ENCODE results near the gene NFASC. TPM values are rescaled to one million over a fixed set of nuclear protein-coding genes. Genes with fewer than 3 reads are reported as not detected.

NFASC gene
- total and polyA plus RNA-seq, 2 experiments from 2014 or later, result 0.75 to 2.2 TPM

DNA sequence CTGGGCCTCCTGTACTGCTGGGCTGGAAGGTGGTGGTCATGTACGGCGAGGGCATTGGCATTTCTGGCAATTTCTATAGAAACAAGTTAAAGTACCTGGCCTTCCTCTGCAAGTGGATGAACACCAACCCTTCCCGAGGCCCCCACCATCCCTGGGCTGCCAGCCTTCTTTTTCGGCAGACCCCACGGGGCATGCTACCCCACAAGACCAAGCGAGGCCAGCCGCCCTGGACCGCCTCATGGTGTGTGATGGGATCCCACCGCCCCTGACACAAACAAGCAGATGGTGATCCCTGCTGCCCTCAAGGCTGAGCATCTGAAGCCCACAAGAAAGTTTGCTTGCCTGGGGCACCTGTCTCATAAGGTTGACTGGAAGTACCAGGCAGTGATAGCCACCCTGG lies 76.0 kb downstream of the NFASC start:
- Histone ChIP-seq H3K9me2 (replicated peaks; ENCODE audit: insufficient read depth) (no peaks in the 10 kb centered on the region), H3K4me1 (ENCODE audit: insufficient read depth) (no peaks in the 10 kb centered on the region), H3K9me3 (ENCODE audit: low read depth) (no peaks in the 10 kb centered on the region), H3K4me3 (no peak overlapping the region), H4K20me1 (ENCODE audit: insufficient read depth, poor library complexity, severe bottlenecking) (no peaks in the 10 kb centered on the region), H3K36me3 (replicated peaks; ENCODE audit: insufficient read depth, low read depth) (no peaks in the 10 kb centered on the region), H2AFZ (no peak overlapping the region), H3K4me2 (no peak overlapping the region), H3K27me3 (peaks cover 29% of the 10 kb centered on the region), H3K27ac (no peak overlapping the region), H3K79me2 (no peaks in the 10 kb centered on the region)
- TF ChIP-seq, protein P1, sequence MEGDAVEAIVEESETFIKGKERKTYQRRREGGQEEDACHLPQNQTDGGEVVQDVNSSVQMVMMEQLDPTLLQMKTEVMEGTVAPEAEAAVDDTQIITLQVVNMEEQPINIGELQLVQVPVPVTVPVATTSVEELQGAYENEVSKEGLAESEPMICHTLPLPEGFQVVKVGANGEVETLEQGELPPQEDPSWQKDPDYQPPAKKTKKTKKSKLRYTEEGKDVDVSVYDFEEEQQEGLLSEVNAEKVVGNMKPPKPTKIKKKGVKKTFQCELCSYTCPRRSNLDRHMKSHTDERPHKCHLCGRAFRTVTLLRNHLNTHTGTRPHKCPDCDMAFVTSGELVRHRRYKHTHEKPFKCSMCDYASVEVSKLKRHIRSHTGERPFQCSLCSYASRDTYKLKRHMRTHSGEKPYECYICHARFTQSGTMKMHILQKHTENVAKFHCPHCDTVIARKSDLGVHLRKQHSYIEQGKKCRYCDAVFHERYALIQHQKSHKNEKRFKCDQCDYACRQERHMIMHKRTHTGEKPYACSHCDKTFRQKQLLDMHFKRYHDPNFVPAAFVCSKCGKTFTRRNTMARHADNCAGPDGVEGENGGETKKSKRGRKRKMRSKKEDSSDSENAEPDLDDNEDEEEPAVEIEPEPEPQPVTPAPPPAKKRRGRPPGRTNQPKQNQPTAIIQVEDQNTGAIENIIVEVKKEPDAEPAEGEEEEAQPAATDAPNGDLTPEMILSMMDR (IDR thresholded peaks at IDR 0.05; ENCODE audit: poor library complexity), result no peak
- TF ChIP-seq EZH2phosphoT487 (IDR thresholded peaks at IDR 0.05; ENCODE audit: low read depth, severe bottlenecking, unreplicated experiment) (no peak), EZH2 (IDR thresholded peaks at IDR 0.05; ENCODE audit: borderline replicate concordance) (no peak)
- DNase-seq (ENCODE audit: low spot score), result no peak
- over 99% methylated on average over 9 of the region's 9 CpGs for WGBS (ENCODE audit: low lambda C conversion rate, missing lambda C conversion rate)

DNA sequence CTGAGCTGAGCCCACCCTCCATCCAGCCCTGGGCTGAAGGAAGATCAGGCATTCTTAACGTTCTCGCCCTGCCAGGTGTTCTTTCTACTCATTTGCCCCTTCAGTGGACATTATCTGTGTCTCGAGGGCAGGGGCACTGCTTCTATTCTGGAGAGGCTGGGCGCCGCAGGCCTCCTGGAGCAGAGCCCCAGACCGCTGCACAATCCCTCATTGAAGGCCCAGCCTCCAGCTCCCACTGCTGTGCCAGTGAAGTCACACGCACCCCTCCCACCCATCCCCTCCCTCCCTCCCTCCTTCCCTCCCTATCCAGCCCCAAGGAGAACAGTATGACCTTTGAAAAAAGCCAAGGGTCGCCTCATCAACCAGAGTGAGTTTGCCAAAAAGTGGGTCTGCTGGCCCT lies 76.7 kb downstream of the NFASC start:
- Histone ChIP-seq H2AFZ (no peak overlapping the region), H3K9me3 (ENCODE audit: low read depth) (no peaks in the 10 kb centered on the region), H3K79me2 (no peaks in the 10 kb centered on the region), H3K27ac (no peak overlapping the region), H3K9me2 (replicated peaks; ENCODE audit: insufficient read depth) (no peaks in the 10 kb centered on the region), H4K20me1 (ENCODE audit: insufficient read depth, poor library complexity, severe bottlenecking) (no peaks in the 10 kb centered on the region), H3K4me2 (no peak overlapping the region), H3K4me3 (no peak overlapping the region), H3K36me3 (replicated peaks; ENCODE audit: insufficient read depth, low read depth) (no peaks in the 10 kb centered on the region), H3K4me1 (ENCODE audit: insufficient read depth) (no peaks in the 10 kb centered on the region), H3K27me3 (peaks cover 29% of the 10 kb centered on the region)
- no peak for DNase-seq (ENCODE audit: low spot score)
- WGBS (ENCODE audit: low lambda C conversion rate, missing lambda C conversion rate), result 88% methylated on average over 7 of the region's 8 CpGs
- TF ChIP-seq EZH2phosphoT487 (IDR thresholded peaks at IDR 0.05; ENCODE audit: low read depth, severe bottlenecking, unreplicated experiment), result no peak
- TF ChIP-seq EZH2 (IDR thresholded peaks at IDR 0.05; ENCODE audit: borderline replicate concordance), result no peak
- TF ChIP-seq, protein P1 (IDR thresholded peaks at IDR 0.05; ENCODE audit: poor library complexity), result no peak

DNA sequence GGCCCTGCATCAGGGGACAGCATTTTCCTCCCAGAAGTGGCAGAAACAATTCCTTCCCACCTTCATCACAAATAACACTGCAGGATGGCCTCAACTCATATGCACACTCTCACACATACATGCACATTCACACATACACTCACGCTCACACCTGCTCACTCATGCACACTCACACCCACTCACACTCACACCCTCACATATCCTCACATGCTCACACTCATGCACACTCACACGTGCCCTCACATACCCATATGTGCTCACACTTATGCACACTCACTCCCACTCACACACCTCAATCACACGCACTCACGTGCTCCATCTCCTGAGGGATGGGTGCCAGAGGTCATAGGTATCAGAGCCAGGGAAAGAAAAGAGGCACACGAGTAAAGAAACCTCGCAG lies 77.1 kb downstream of the NFASC start:
- Histone ChIP-seq H3K36me3 (replicated peaks; ENCODE audit: insufficient read depth, low read depth) (no peaks in the 10 kb centered on the region), H4K20me1 (ENCODE audit: insufficient read depth, poor library complexity, severe bottlenecking) (no peaks in the 10 kb centered on the region), H2AFZ (no peak overlapping the region), H3K9me2 (replicated peaks; ENCODE audit: insufficient read depth) (no peaks in the 10 kb centered on the region), H3K27ac (no peak overlapping the region), H3K79me2 (no peaks in the 10 kb centered on the region), H3K4me2 (no peak overlapping the region), H3K27me3 (peaks cover 29% of the 10 kb centered on the region), H3K4me1 (ENCODE audit: insufficient read depth) (no peaks in the 10 kb centered on the region), H3K9me3 (ENCODE audit: low read depth) (no peaks in the 10 kb centered on the region), H3K4me3 (no peak overlapping the region)
- TF ChIP-seq, protein P1 (IDR thresholded peaks at IDR 0.05; ENCODE audit: poor library complexity), result no peak
- no peak for TF ChIP-seq EZH2 (IDR thresholded peaks at IDR 0.05; ENCODE audit: borderline replicate concordance)
- 73% methylated on average over 6 of the region's 6 CpGs for WGBS (ENCODE audit: low lambda C conversion rate, missing lambda C conversion rate)
- DNase-seq (ENCODE audit: low spot score), result no peak

All from hepatocyte (in vitro differentiated cells).